ENCODE results near the gene RMC1.

GRCh38 chr18:23532848-23533247 lies 29.5 kb downstream of the RMC1 start:
- TF ChIP-seq, protein P1, sequence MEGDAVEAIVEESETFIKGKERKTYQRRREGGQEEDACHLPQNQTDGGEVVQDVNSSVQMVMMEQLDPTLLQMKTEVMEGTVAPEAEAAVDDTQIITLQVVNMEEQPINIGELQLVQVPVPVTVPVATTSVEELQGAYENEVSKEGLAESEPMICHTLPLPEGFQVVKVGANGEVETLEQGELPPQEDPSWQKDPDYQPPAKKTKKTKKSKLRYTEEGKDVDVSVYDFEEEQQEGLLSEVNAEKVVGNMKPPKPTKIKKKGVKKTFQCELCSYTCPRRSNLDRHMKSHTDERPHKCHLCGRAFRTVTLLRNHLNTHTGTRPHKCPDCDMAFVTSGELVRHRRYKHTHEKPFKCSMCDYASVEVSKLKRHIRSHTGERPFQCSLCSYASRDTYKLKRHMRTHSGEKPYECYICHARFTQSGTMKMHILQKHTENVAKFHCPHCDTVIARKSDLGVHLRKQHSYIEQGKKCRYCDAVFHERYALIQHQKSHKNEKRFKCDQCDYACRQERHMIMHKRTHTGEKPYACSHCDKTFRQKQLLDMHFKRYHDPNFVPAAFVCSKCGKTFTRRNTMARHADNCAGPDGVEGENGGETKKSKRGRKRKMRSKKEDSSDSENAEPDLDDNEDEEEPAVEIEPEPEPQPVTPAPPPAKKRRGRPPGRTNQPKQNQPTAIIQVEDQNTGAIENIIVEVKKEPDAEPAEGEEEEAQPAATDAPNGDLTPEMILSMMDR (conservative IDR thresholded peaks at IDR 0.05; ENCODE audit: low read depth, low read length) = no peak
- no peak for TF ChIP-seq EZH2 (IDR thresholded peaks at IDR 0.05; ENCODE audit: borderline replicate concordance, low read depth, low read length, poor library complexity, severe bottlenecking)
